ENCODE results near the gene PXT1.

The PXT1 gene

GRCh38 chr6:36423101-36423824 is 19.4 kb downstream of the PXT1 start:
- TF ChIP-seq CTCF (IDR thresholded peaks at IDR 0.05) = peak; percentile 60

- TF ChIP-seq CTCF (IDR thresholded peaks at IDR 0.05) = no peak
These were observed 19.9 kb downstream of the PXT1 start for GRCh38 chr6:36422714-36423100.

GRCh38 chr6:36419310-36419709 is 23.3 kb downstream of the PXT1 start:
- TF ChIP-seq CTCF (IDR thresholded peaks at IDR 0.05) = no peak

GRCh38 chr6:36418558-36418957 is 24.1 kb downstream of the PXT1 start:
- no peak for TF ChIP-seq CTCF (IDR thresholded peaks at IDR 0.05)

- no peak for TF ChIP-seq CTCF (IDR thresholded peaks at IDR 0.05)
These were observed 28.2 kb downstream of the PXT1 start for GRCh38 chr6:36414481-36414880.

GRCh38 chr6:36413489-36414480 is 28.9 kb downstream of the PXT1 start:
- no peak for TF ChIP-seq CTCF (IDR thresholded peaks at IDR 0.05)

- no peak for TF ChIP-seq CTCF (IDR thresholded peaks at IDR 0.05)
These were observed 38.5 kb downstream of the PXT1 start for GRCh38 chr6:36404164-36404563.
